ENCODE measurements around the gene RAB37.

The RAB37 gene

GRCh38 chr17:74703311-74703710 is 33.7 kb upstream of the RAB37 start:
- no peaks in the 10 kb centered on the region for H3K27me3 ChIP-seq (ENCODE audit: control insufficient read depth in 1 of 2, insufficient read depth in 2 of 2, low read length in 2 of 2)
- H3K27ac ChIP-seq (ENCODE audit: low read length) = no peak overlapping the region
- no peaks in the 10 kb centered on the region for H3K36me3 ChIP-seq (ENCODE audit: control insufficient read depth in 2 of 2, insufficient read depth in 2 of 2, low read length in 2 of 2)
- H3K9me3 ChIP-seq (ENCODE audit: control insufficient read depth in 2 of 2, low read length in 2 of 2) = no peaks in the 10 kb centered on the region
- H3K4me1 ChIP-seq (ENCODE audit: control insufficient read depth, insufficient read depth, low read length) = no peaks in the 10 kb centered on the region
- no peak overlapping the region for H3K4me3 ChIP-seq (ENCODE audit: low read length in 2 of 2)
- no peak overlapping the region for H3K9ac ChIP-seq (ENCODE audit: low read length in 2 of 2)

GRCh38 chr17:74704544-74704943 is 32.5 kb upstream of the RAB37 start:
- H3K27me3 ChIP-seq (ENCODE audit: control insufficient read depth in 1 of 2, insufficient read depth in 2 of 2, low read length in 2 of 2) = no peaks in the 10 kb centered on the region
- H3K9me3 ChIP-seq (ENCODE audit: control insufficient read depth in 2 of 2, low read length in 2 of 2) = no peaks in the 10 kb centered on the region
- H3K27ac ChIP-seq (ENCODE audit: low read length) = no peak overlapping the region
- H3K36me3 ChIP-seq (ENCODE audit: control insufficient read depth in 2 of 2, insufficient read depth in 2 of 2, low read length in 2 of 2) = no peaks in the 10 kb centered on the region
- H3K4me1 ChIP-seq (ENCODE audit: control insufficient read depth, insufficient read depth, low read length) = no peaks in the 10 kb centered on the region
- no peak overlapping the region for H3K4me3 ChIP-seq (ENCODE audit: low read length in 2 of 2)
- H3K9ac ChIP-seq (ENCODE audit: low read length in 2 of 2) = no peak overlapping the region

- no peak overlapping the region for H3K27ac ChIP-seq (ENCODE audit: low read length)
- H3K4me1 ChIP-seq (ENCODE audit: control insufficient read depth, insufficient read depth, low read length) = no peaks in the 10 kb centered on the region
- H3K9me3 ChIP-seq (ENCODE audit: control insufficient read depth in 2 of 2, low read length in 2 of 2) = no peaks in the 10 kb centered on the region
- no peak overlapping the region for H3K9ac ChIP-seq (ENCODE audit: low read length in 2 of 2)
- H3K4me3 ChIP-seq (ENCODE audit: low read length in 2 of 2) = no peak overlapping the region
- H3K36me3 ChIP-seq (ENCODE audit: control insufficient read depth in 2 of 2, insufficient read depth in 2 of 2, low read length in 2 of 2) = no peaks in the 10 kb centered on the region
- H3K27me3 ChIP-seq (ENCODE audit: control insufficient read depth in 1 of 2, insufficient read depth in 2 of 2, low read length in 2 of 2) = peaks cover 4 to 11% of the 10 kb centered on the region in 2 donors
Measured at GRCh38 chr17:74711058-74711824, 25.8 kb upstream of the RAB37 start.

GRCh38 chr17:74712301-74712700 is 24.8 kb upstream of the RAB37 start:
- no peak overlapping the region for H3K27ac ChIP-seq (ENCODE audit: low read length)
- peaks cover 4 to 11% of the 10 kb centered on the region in 2 donors for H3K27me3 ChIP-seq (ENCODE audit: control insufficient read depth in 1 of 2, insufficient read depth in 2 of 2, low read length in 2 of 2)
- no peak overlapping the region for H3K9ac ChIP-seq (ENCODE audit: low read length in 2 of 2)
- H3K4me1 ChIP-seq (ENCODE audit: control insufficient read depth, insufficient read depth, low read length) = no peaks in the 10 kb centered on the region
- H3K36me3 ChIP-seq (ENCODE audit: control insufficient read depth in 2 of 2, insufficient read depth in 2 of 2, low read length in 2 of 2) = no peaks in the 10 kb centered on the region
- no peaks in the 10 kb centered on the region for H3K9me3 ChIP-seq (ENCODE audit: control insufficient read depth in 2 of 2, low read length in 2 of 2)
- no peak overlapping the region for H3K4me3 ChIP-seq (ENCODE audit: low read length in 2 of 2)

- Histone ChIP-seq H3K9ac (ENCODE audit: low read length in 2 of 2) (no peak within 1 kb of the TSS), H3K27me3 (ENCODE audit: control insufficient read depth in 1 of 2, insufficient read depth in 2 of 2, low read length in 2 of 2) (peaks cover 4 to 11% of the 10 kb centered on the region in 2 donors), H3K4me3 (ENCODE audit: low read length in 2 of 2) (no peak within 1 kb of the TSS), H3K9me3 (ENCODE audit: control insufficient read depth in 2 of 2, low read length in 2 of 2) (no peaks in the 10 kb centered on the region), H3K36me3 (ENCODE audit: control insufficient read depth in 2 of 2, insufficient read depth in 2 of 2, low read length in 2 of 2) (no peaks in the 10 kb centered on the region), H3K4me1 (ENCODE audit: control insufficient read depth, insufficient read depth, low read length) (no peaks in the 10 kb centered on the region), H3K27ac (ENCODE audit: low read length) (no peak within 1 kb of the TSS)
Measured at GRCh38 chr17:74712756-74713155, 24.3 kb upstream of the RAB37 start, which contains the start of gene CD300LF. Gene CD300LF (minus strand): TSS chr17:74712923. CDS start chr17:74712866, 57 bp downstream.

GRCh38 chr17:74713171-74713755 is 23.8 kb upstream of the RAB37 start:
- no peak overlapping the region for H3K27ac ChIP-seq (ENCODE audit: low read length)
- no peaks in the 10 kb centered on the region for H3K4me1 ChIP-seq (ENCODE audit: control insufficient read depth, insufficient read depth, low read length)
- H3K9me3 ChIP-seq (ENCODE audit: control insufficient read depth in 2 of 2, low read length in 2 of 2) = no peaks in the 10 kb centered on the region
- H3K9ac ChIP-seq (ENCODE audit: low read length in 2 of 2) = no peak overlapping the region
- H3K4me3 ChIP-seq (ENCODE audit: low read length in 2 of 2) = no peak overlapping the region
- no peaks in the 10 kb centered on the region for H3K36me3 ChIP-seq (ENCODE audit: control insufficient read depth in 2 of 2, insufficient read depth in 2 of 2, low read length in 2 of 2)
- peaks cover 4 to 11% of the 10 kb centered on the region in 2 donors for H3K27me3 ChIP-seq (ENCODE audit: control insufficient read depth in 1 of 2, insufficient read depth in 2 of 2, low read length in 2 of 2)

GRCh38 chr17:74715144-74715543 is 21.9 kb upstream of the RAB37 start:
- Histone ChIP-seq H3K9ac (ENCODE audit: low read length in 2 of 2) (no peak overlapping the region), H3K9me3 (ENCODE audit: control insufficient read depth in 2 of 2, low read length in 2 of 2) (no peaks in the 10 kb centered on the region), H3K4me3 (ENCODE audit: low read length in 2 of 2) (no peak overlapping the region), H3K27me3 (ENCODE audit: control insufficient read depth in 1 of 2, insufficient read depth in 2 of 2, low read length in 2 of 2) (peaks cover 4 to 11% of the 10 kb centered on the region in 2 donors), H3K27ac (ENCODE audit: low read length) (no peak overlapping the region), H3K4me1 (ENCODE audit: control insufficient read depth, insufficient read depth, low read length) (no peaks in the 10 kb centered on the region), H3K36me3 (ENCODE audit: control insufficient read depth in 2 of 2, insufficient read depth in 2 of 2, low read length in 2 of 2) (no peaks in the 10 kb centered on the region)

GRCh38 chr17:74720506-74720905 is 16.6 kb upstream of the RAB37 start:
- Histone ChIP-seq H3K9me3 (ENCODE audit: control insufficient read depth in 2 of 2, low read length in 2 of 2) (no peaks in the 10 kb centered on the region), H3K36me3 (ENCODE audit: control insufficient read depth in 2 of 2, insufficient read depth in 2 of 2, low read length in 2 of 2) (no peaks in the 10 kb centered on the region), H3K9ac (ENCODE audit: low read length in 2 of 2) (no peak overlapping the region), H3K27me3 (ENCODE audit: control insufficient read depth in 1 of 2, insufficient read depth in 2 of 2, low read length in 2 of 2) (peaks cover 0 to 3% of the 10 kb centered on the region in 2 donors), H3K4me1 (ENCODE audit: control insufficient read depth, insufficient read depth, low read length) (no peaks in the 10 kb centered on the region), H3K27ac (ENCODE audit: low read length) (no peak overlapping the region), H3K4me3 (ENCODE audit: low read length in 2 of 2) (no peak overlapping the region)

- H3K4me3 ChIP-seq (ENCODE audit: low read length in 2 of 2) = no peak overlapping the region
- no peak overlapping the region for H3K27ac ChIP-seq (ENCODE audit: low read length)
- no peak overlapping the region for H3K9ac ChIP-seq (ENCODE audit: low read length in 2 of 2)
- H3K4me1 ChIP-seq (ENCODE audit: control insufficient read depth, insufficient read depth, low read length) = no peaks in the 10 kb centered on the region
- no peaks in the 10 kb centered on the region for H3K36me3 ChIP-seq (ENCODE audit: control insufficient read depth in 2 of 2, insufficient read depth in 2 of 2, low read length in 2 of 2)
- no peaks in the 10 kb centered on the region for H3K27me3 ChIP-seq (ENCODE audit: control insufficient read depth in 1 of 2, insufficient read depth in 2 of 2, low read length in 2 of 2)
- no peaks in the 10 kb centered on the region for H3K9me3 ChIP-seq (ENCODE audit: control insufficient read depth in 2 of 2, low read length in 2 of 2)
Measured at GRCh38 chr17:74722782-74723181, 14.3 kb upstream of the RAB37 start.

GRCh38 chr17:74723891-74724290 is 13.2 kb upstream of the RAB37 start:
- Histone ChIP-seq H3K9me3 (ENCODE audit: control insufficient read depth in 2 of 2, low read length in 2 of 2) (no peaks in the 10 kb centered on the region), H3K27ac (ENCODE audit: low read length) (no peak overlapping the region), H3K4me1 (ENCODE audit: control insufficient read depth, insufficient read depth, low read length) (no peaks in the 10 kb centered on the region), H3K36me3 (ENCODE audit: control insufficient read depth in 2 of 2, insufficient read depth in 2 of 2, low read length in 2 of 2) (no peaks in the 10 kb centered on the region), H3K27me3 (ENCODE audit: control insufficient read depth in 1 of 2, insufficient read depth in 2 of 2, low read length in 2 of 2) (no peaks in the 10 kb centered on the region), H3K9ac (ENCODE audit: low read length in 2 of 2) (no peak overlapping the region), H3K4me3 (ENCODE audit: low read length in 2 of 2) (no peak overlapping the region)

GRCh38 chr17:74725111-74725510 is 11.9 kb upstream of the RAB37 start:
- no peak overlapping the region for H3K9ac ChIP-seq (ENCODE audit: low read length in 2 of 2)

More at GRCh38 chr17:74725111-74725510, 11.9 kb upstream of the RAB37 start:
- Histone ChIP-seq H3K4me1 (ENCODE audit: control insufficient read depth, insufficient read depth, low read length) (no peaks in the 10 kb centered on the region), H3K27me3 (ENCODE audit: control insufficient read depth in 1 of 2, insufficient read depth in 2 of 2, low read length in 2 of 2) (peaks cover 0 to 3% of the 10 kb centered on the region in 2 donors), H3K27ac (ENCODE audit: low read length) (no peak overlapping the region), H3K4me3 (ENCODE audit: low read length in 2 of 2) (no peak overlapping the region), H3K36me3 (ENCODE audit: control insufficient read depth in 2 of 2, insufficient read depth in 2 of 2, low read length in 2 of 2) (no peaks in the 10 kb centered on the region), H3K9me3 (ENCODE audit: control insufficient read depth in 2 of 2, low read length in 2 of 2) (no peaks in the 10 kb centered on the region)

Measured in stomach smooth muscle (tissue), 2 donors.